Mesendoderm (in vitro differentiated cells): ENCODE measurements around the gene ARL5C. TPM values are rescaled to one million over a fixed set of nuclear protein-coding genes. Genes with fewer than 3 reads are reported as not detected.
A peak's percentile ranks its signal among the peaks of the same experiment; 100 is the strongest.

Experiments
- DNase-seq: peaks from one replicate; pipeline ENCODE4 v3.0.0; 2013
- H2AK5ac ChIP-seq: 2 replicates; pipeline ENCODE4 v1.6.1; 2013; ENCODE audit warnings: low read length, inconsistent platforms
- H2BK120ac ChIP-seq: 2 replicates; pipeline ENCODE4 v1.6.1; 2013; ENCODE audit warnings: low read depth, mild to moderate bottlenecking, low read length, moderate library complexity, mixed read lengths
- H2BK15ac ChIP-seq: replicated peaks from 2 replicates; pipeline ENCODE4 v1.6.1; 2013; ENCODE audit warnings: low read depth, mild to moderate bottlenecking, moderate library complexity
- H2BK5ac ChIP-seq: 2 replicates; pipeline ENCODE4 v1.6.1; 2013; ENCODE audit warnings: low read length, inconsistent platforms
- H3K18ac ChIP-seq: 2 replicates; pipeline ENCODE4 v1.6.1; 2013; ENCODE audit warnings: mild to moderate bottlenecking, low read length, mixed read lengths
- H3K23ac ChIP-seq: one replicate; pipeline ENCODE4 v1.6.1; 2013; ENCODE audit warnings: low read length
- H3K27ac ChIP-seq: 2 replicates; pipeline ENCODE4 v1.5.1; 2013; ENCODE audit warnings: low read depth, mild to moderate bottlenecking, inconsistent platforms, low read length, moderate library complexity
- H3K27me3 ChIP-seq: 2 replicates; pipeline ENCODE4 v1.6.1; 2013; ENCODE audit warnings: low read length, control low read depth, mild to moderate bottlenecking, inconsistent platforms; ENCODE audit not compliant: insufficient read depth, poor library complexity
- H3K36me3 ChIP-seq: 2 replicates; pipeline ENCODE4 v1.6.1; 2013; ENCODE audit warnings: low read length, inconsistent platforms; ENCODE audit not compliant: control insufficient read depth, insufficient read depth
- H3K4ac ChIP-seq: one replicate; pipeline ENCODE4 v1.6.1; 2013; ENCODE audit warnings: low read depth, mild to moderate bottlenecking, low read length, moderate library complexity
- H3K4me1 ChIP-seq: 2 replicates; pipeline ENCODE4 v1.6.1; 2013; ENCODE audit warnings: low read depth, low read length, inconsistent platforms; ENCODE audit not compliant: control insufficient read depth
- H3K4me2 ChIP-seq: 2 replicates; pipeline ENCODE4 v1.6.1; 2013; ENCODE audit warnings: low read length
- H3K4me3 ChIP-seq: 2 replicates; pipeline ENCODE4 v1.5.1; 2013; ENCODE audit warnings: mild to moderate bottlenecking, low read length
- H3K56ac ChIP-seq: one replicate; pipeline ENCODE4 v1.6.1; 2013; ENCODE audit warnings: low read length
- H3K79me1 ChIP-seq: 2 replicates; pipeline ENCODE4 v1.6.1; 2013; ENCODE audit warnings: low read length, inconsistent platforms
- H3K79me2 ChIP-seq: 2 replicates; pipeline ENCODE4 v1.6.1; 2013; ENCODE audit warnings: mild to moderate bottlenecking, low read length; ENCODE audit not compliant: control insufficient read depth, insufficient read depth
- H3K9ac ChIP-seq: 2 replicates; pipeline ENCODE4 v1.6.1; 2013; ENCODE audit warnings: low read length, inconsistent platforms
- H4K5ac ChIP-seq: one replicate; pipeline ENCODE4 v1.6.1; 2013; ENCODE audit warnings: low read length
- H4K8ac ChIP-seq: one replicate; pipeline ENCODE4 v1.6.1; 2013; ENCODE audit warnings: low read depth, mild to moderate bottlenecking, control low read depth, low read length, moderate library complexity
- WGBS: extraction: QIAGEN DNeasy Blood & Tissue Kit; methylation state at CpG from one replicate; pipeline ENCODE4 v1.1.7; 2013; ENCODE audit warnings: low lambda C conversion rate, missing lambda C conversion rate; ENCODE audit not compliant: insufficient coverage; ENCODE audit errors: extremely low coverage; 5-methylcytosine and 5-hydroxymethylcytosine counted together
- polyA plus RNA-seq, 2 experiments: library from polyadenylated mRNA; stranded (reverse); fragments of 200-250 nt; gene quantifications; one replicate each; pipeline ENCODE4 v1.2.3, GENCODE V29; 2013

ARL5C gene, protein sequence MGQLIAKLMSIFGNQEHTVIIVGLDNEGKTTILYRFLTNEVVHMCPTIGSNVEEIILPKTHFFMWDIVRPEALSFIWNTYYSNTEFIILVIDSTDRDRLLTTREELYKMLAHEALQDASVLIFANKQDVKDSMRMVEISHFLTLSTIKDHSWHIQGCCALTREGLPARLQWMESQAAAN
- not detected for polyA plus RNA-seq (2013, experiment 1 of 2)
- not detected for polyA plus RNA-seq (2013, experiment 2 of 2)

DNA sequence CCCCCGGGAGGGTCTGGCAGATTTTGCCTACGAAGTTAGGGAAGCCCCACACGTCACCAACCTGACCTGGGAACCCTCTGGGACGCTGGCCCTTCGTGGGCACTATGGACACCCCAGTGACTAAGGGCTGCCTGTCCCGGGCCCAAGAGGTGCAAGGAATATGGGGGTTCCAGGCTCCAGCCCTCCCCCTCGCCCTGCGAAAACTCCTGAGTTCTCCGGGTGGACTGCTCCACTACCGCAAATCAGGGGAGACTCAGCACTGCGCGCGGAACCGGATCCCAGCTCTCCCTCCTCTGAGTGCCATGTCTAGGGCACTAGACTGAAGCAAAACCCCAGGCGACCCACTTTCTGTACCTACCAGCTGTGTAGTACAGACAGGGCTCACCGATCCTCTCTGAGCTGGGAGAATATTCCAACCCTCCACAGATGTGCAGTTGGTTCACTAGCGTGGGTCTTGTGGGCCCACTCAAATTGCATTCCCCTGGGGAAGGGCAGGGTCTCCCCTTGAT is at the start of gene ARL5C:
Gene ARL5C (minus strand): TSS at position 321 of the 509 bp plus-strand sequence. CDS start 401 bp downstream, outside the sequence.
- H3K9ac ChIP-seq = peak within 1 kb of the TSS; percentile 62
- H2BK5ac ChIP-seq = no peak within 1 kb of the TSS
- no peak for DNase-seq
- no peaks in the 10 kb centered on the region for H3K79me2 ChIP-seq
- H3K36me3 ChIP-seq = no peaks in the 10 kb centered on the region
- no CpG with 5 or more reads among the region's 17 CpGs for WGBS
- H2BK15ac ChIP-seq = no peak within 1 kb of the TSS
- H3K27ac ChIP-seq = no peak within 1 kb of the TSS
- no peaks in the 10 kb centered on the region for H3K79me1 ChIP-seq
- H3K4ac ChIP-seq = no peak within 1 kb of the TSS
- no peak within 1 kb of the TSS for H3K23ac ChIP-seq
- no peak within 1 kb of the TSS for H4K5ac ChIP-seq
- no peak within 1 kb of the TSS for H4K8ac ChIP-seq
- no peak within 1 kb of the TSS for H2AK5ac ChIP-seq
- H2BK120ac ChIP-seq = no peak within 1 kb of the TSS
- H3K27me3 ChIP-seq = peaks cover 10% of the 10 kb centered on the region
- peak within 1 kb of the TSS; percentile 90 for H3K4me2 ChIP-seq
- no peak within 1 kb of the TSS for H3K18ac ChIP-seq
- H3K4me1 ChIP-seq = no peaks in the 10 kb centered on the region
- H3K4me3 ChIP-seq = peak within 1 kb of the TSS; percentile 46
- peak within 1 kb of the TSS; percentile 89 for H3K56ac ChIP-seq

DNA sequence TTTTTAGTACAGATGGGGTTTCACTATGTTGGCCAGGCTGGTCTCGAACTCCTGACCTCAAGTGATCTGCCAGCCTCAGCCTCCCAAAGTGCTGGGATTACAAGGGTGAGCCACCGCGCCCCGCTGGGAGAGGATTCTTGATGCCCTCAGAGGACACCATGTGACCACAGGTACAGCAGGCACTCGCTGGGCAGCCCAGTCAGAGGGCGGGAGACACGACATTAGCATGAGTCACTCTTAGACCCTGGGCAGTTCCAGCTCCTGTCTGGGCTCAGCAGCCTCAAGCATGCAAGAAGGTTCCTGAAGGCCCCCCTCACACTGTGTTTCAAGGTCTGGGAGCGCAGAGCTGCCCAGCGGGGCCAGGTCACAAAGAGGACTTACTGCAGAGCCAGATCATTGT is 47.9 kb upstream of the ARL5C start:
- no peaks in the 10 kb centered on the region for H3K36me3 ChIP-seq
- no peak overlapping the region for H2BK5ac ChIP-seq
- H3K27ac ChIP-seq = no peak overlapping the region
- H3K4me3 ChIP-seq = no peak overlapping the region
- H3K79me2 ChIP-seq = no peaks in the 10 kb centered on the region
- H3K4ac ChIP-seq = no peak overlapping the region
- H2BK15ac ChIP-seq = no peak overlapping the region
- H3K9ac ChIP-seq = no peak overlapping the region
- H3K4me2 ChIP-seq = no peak overlapping the region
- no peak overlapping the region for H4K5ac ChIP-seq
- H4K8ac ChIP-seq = no peak overlapping the region
- peak; percentile 67 for DNase-seq
- WGBS = no CpG with 5 or more reads among the region's 9 CpGs
- H2AK5ac ChIP-seq = no peak overlapping the region
- H3K56ac ChIP-seq = no peak overlapping the region
- H3K27me3 ChIP-seq = peaks cover 4% of the 10 kb centered on the region
- no peaks in the 10 kb centered on the region for H3K79me1 ChIP-seq
- H2BK120ac ChIP-seq = no peak overlapping the region
- no peak overlapping the region for H3K23ac ChIP-seq
- peaks cover 2% of the 10 kb centered on the region for H3K4me1 ChIP-seq
- H3K18ac ChIP-seq = no peak overlapping the region

DNA sequence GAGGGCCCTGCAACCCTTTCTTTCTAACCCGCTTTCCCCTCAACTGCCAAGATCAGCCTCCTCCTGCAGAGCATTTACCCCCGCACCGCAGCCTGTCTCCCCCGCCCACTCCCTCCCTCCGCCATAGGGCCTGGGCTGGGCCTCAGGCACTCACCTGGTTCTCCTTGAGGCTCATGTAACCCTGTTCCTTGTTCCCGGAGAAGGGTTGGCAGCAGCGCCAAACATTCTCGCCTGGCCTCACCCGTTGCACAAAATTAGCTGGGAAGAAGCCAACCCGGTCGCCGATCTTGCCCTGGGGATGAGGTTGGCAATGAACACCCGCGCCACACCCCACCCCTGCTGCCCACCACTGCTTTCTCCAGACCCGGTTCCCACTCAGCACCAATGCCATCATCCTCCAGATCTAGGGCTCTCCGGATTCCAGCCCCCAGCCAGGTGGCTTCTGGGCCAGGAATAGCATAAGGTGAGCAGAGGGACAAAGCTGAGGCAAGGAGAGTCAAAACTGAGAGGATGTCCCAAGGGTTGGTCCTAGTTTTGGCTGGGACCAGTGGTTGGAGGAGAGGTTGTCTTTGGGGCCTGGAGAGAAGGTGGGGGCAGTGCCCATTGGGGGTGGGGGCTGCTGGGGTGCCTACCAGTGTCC is 47.0 kb upstream of the ARL5C start:
- H3K4me1 ChIP-seq = peaks cover 2% of the 10 kb centered on the region
- H3K27me3 ChIP-seq = peaks cover under 1% of the 10 kb centered on the region
- H3K18ac ChIP-seq = no peak overlapping the region
- no peak overlapping the region for H4K5ac ChIP-seq
- no peak overlapping the region for H2BK120ac ChIP-seq
- H3K4me2 ChIP-seq = no peak overlapping the region
- no peak overlapping the region for H3K9ac ChIP-seq
- DNase-seq = no peak
- no peak overlapping the region for H3K23ac ChIP-seq
- no peak overlapping the region for H2BK5ac ChIP-seq
- WGBS = no CpG with 5 or more reads among the region's 16 CpGs
- no peak overlapping the region for H3K4ac ChIP-seq
- no peak overlapping the region for H2AK5ac ChIP-seq
- H2BK15ac ChIP-seq = no peak overlapping the region
- H3K56ac ChIP-seq = no peak overlapping the region
- no peaks in the 10 kb centered on the region for H3K79me2 ChIP-seq
- H3K4me3 ChIP-seq = no peak overlapping the region
- H4K8ac ChIP-seq = no peak overlapping the region
- no peak overlapping the region for H3K27ac ChIP-seq
- no peaks in the 10 kb centered on the region for H3K79me1 ChIP-seq
- no peaks in the 10 kb centered on the region for H3K36me3 ChIP-seq

DNA sequence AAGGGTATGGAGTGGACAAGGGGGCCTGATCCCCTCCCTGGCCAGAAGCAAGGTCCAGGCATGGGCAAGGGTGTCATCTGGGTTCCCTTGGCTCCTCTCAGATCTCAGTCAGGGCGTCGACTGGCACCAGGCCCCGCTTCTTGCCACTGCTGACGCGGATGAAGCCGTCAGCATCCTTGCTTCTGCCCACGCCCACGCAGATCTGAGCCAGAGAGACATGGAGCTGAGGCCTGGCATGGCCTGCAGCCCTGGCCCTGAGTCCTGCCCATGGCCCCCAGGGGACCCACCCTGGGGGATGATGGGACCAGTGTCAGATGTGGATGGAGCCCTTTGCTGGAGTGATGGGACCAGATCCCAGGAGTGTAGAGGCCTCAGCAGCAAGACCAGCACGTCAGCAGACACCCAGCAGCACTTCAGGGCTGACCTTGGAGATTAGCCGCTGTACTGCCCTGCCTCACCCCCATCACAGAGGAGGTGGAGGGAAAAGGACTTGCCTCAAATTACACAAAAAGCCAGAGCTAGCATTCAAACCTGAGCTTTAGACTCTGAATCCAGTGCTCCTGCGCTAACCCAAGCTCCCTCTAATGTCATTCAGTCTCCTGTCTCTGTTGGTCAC is 46.3 kb upstream of the ARL5C start:
- Histone ChIP-seq H3K4me1 (peaks cover 2% of the 10 kb centered on the region), H3K4ac (no peak overlapping the region), H3K27me3 (no peaks in the 10 kb centered on the region), H4K5ac (no peak overlapping the region), H2BK15ac (no peak overlapping the region), H3K36me3 (no peaks in the 10 kb centered on the region), H3K23ac (no peak overlapping the region), H3K27ac (no peak overlapping the region), H3K79me2 (no peaks in the 10 kb centered on the region), H2BK5ac (no peak overlapping the region), H3K56ac (no peak overlapping the region), H3K79me1 (no peaks in the 10 kb centered on the region), H4K8ac (no peak overlapping the region), H2AK5ac (no peak overlapping the region), H2BK120ac (no peak overlapping the region), H3K9ac (no peak overlapping the region), H3K18ac (no peak overlapping the region), H3K4me2 (no peak overlapping the region), H3K4me3 (no peak overlapping the region)
- no CpG with 5 or more reads among the region's 11 CpGs for WGBS
- no peak for DNase-seq

DNA sequence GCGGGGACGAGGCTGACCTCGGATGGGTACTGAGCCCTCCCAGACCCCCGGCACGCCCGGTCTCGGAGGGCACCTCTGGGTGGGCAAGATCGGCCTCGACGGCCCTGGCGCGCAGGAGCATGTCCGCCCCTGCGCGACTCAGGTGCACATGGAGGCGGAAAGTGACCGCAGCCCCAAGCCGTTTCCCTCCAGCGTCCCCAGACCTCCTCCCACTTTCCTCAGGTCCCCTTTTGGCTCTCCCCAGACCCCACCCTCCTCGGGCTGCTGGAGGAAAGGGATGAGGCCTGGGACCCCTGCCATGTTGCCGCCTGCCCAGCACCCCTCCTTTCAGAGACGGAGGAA is 44.1 kb upstream of the ARL5C start:
- Histone ChIP-seq H2BK120ac (no peak overlapping the region), H3K23ac (peak overlapping the region; percentile 80), H4K5ac (no peak overlapping the region), H3K27ac (no peak overlapping the region), H2BK5ac (no peak overlapping the region), H3K9ac (peak overlapping the region; percentile 67), H3K4me3 (peak overlapping the region; percentile 17), H3K27me3 (no peaks in the 10 kb centered on the region), H3K79me1 (no peaks in the 10 kb centered on the region), H3K4ac (no peak overlapping the region), H3K79me2 (no peaks in the 10 kb centered on the region), H4K8ac (no peak overlapping the region), H2AK5ac (no peak overlapping the region), H3K56ac (peak overlapping the region; percentile 90), H3K36me3 (no peaks in the 10 kb centered on the region), H3K4me1 (peaks cover 2% of the 10 kb centered on the region), H2BK15ac (no peak overlapping the region), H3K4me2 (peak overlapping the region; percentile 77), H3K18ac (peak overlapping the region; percentile 5)
- no CpG with 5 or more reads among the region's 22 CpGs for WGBS
- no peak for DNase-seq
